Measurements from ENCODE around the gene FIGN. TPM values are rescaled to one million over a fixed set of nuclear protein-coding genes. Genes with fewer than 3 reads are reported as not detected.

FIGN gene
- total and polyA plus RNA-seq, 2 of the 4 experiments (the other 2 are of a cell fraction), result 0.77 to 0.90 TPM

DNA sequence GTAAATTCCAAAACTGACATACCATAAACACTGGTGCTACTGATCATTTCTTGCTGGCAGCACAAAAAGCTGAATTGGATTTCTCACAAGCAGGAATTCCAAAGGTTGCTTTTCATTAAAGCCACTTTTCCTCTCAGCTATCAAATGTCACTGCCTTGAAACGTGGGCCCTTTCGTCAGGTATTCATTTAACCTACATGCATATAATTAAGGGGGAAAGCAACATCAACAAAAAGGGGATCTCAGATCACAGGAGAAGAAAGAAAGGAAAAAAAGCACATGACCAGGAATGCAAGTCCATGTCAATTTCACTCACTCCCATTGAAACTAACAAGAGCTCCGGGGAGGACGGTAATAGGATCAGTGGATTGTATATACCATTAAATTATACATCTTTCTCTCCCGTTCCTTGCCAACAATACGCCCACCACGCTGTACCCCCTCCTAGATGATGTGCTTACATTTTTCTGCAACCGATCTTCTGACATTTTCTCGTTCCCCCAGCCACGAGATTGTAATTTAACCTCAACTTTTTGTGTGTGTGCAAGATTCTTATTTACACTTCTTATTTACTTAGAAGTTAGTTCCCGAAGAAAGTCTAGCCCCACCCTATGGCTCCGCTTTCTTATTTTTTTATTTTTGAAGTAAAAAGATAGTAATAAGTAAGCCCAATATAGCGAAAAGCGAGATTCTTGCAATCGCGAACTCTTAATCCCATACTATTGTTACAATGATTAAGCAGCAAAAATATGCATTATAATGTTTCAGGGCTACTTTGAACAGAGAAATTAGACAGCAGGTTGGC is 725 bp downstream of the FIGN start:
- Histone ChIP-seq H4K20me1 (ENCODE audit: insufficient read depth, low read length) (no peaks in the 10 kb centered on the region), H3K4ac (ENCODE audit: low read depth, low read length) (peak overlapping the region; percentile 39; the same call in 1 of the 2 replicates), H2BK5ac (ENCODE audit: low read depth, low read length, poor library complexity, severe bottlenecking) (peak overlapping the region; percentile 72), H2AFZ (replicated peaks; ENCODE audit: low read length, poor library complexity) (peak overlapping the region; percentile 75), H3K23ac (ENCODE audit: low read depth, low read length) (peak overlapping the region; percentile 97), H3K27me3 (ENCODE audit: control insufficient read depth, insufficient read depth, low read length) (no peaks in the 10 kb centered on the region), H2BK20ac (ENCODE audit: low read depth, low read length) (peak overlapping the region; percentile 30; the same call in 1 of the 2 replicates), H3K36me3 (ENCODE audit: control insufficient read depth, insufficient read depth, low read length) (no peaks in the 10 kb centered on the region), H2BK15ac (ENCODE audit: low read depth, low read length) (0 out of 3 replicates have a peak overlapping the region, but pooled peaks have one; percentile 94), H3K27ac (ENCODE audit: insufficient read depth, low read length) (peak overlapping the region; percentile 81; the same call in 1 of the 2 replicates), H2AK5ac (ENCODE audit: low read depth, low read length) (no peak overlapping the region), H4K5ac (ENCODE audit: low read depth, low read length) (peak overlapping the region; percentile 45; the same call in 1 of the 2 replicates), H3K4me2 (ENCODE audit: low read depth, low read length) (peak overlapping the region; percentile 100), H3K4me1 (ENCODE audit: control insufficient read depth, insufficient read depth, low read length) (peaks cover 2% of the 10 kb centered on the region), H4K8ac (ENCODE audit: low read depth in 2 of 2, low read length in 2 of 2) (peak overlapping the region; percentile 71 to 88; a peak in 3 of 4 replicates), H3K9me1 (ENCODE audit: insufficient read depth, low read length) (no peaks in the 10 kb centered on the region), H3K14ac (replicated peaks; ENCODE audit: low read depth, low read length) (peak overlapping the region; percentile 62; the same call in 1 of the 2 replicates), H2BK120ac (ENCODE audit: low read depth, low read length) (peak overlapping the region; percentile 93), H4K91ac (ENCODE audit: insufficient read depth, low read depth, low read length) (peak overlapping the region; percentile 27; the same call in 1 of the 2 replicates), H3K4me3 (ENCODE audit: insufficient read depth, low read depth, low read length) (peak overlapping the region; percentile 55), H3K56ac (ENCODE audit: extremely low read depth, insufficient read depth, low read length) (peak overlapping the region; percentile 99; the same call in 1 of the 2 replicates), H3K9me3 (ENCODE audit: control insufficient read depth, insufficient read depth, low read length) (no peaks in the 10 kb centered on the region), H3K79me1 (ENCODE audit: low read depth in 1 of 2, low read length in 2 of 2) (peaks cover 3 to 11% of the 10 kb centered on the region in 2 experiments; a peak in 2 of 4 replicates), H3K9ac (ENCODE audit: low read depth, low read length) (peak overlapping the region; percentile 90), H2AK9ac (replicated peaks; ENCODE audit: low read depth, low read length, poor library complexity) (no peak overlapping the region), H3K18ac (ENCODE audit: low read depth, low read length) (peak overlapping the region; percentile 66; the same call in 1 of the 2 replicates)
- ChIA-PET CTCF (interaction anchor here (0.6 kb wide), 1 partner anchor 389 kb away, joined by 3 read pairs; no protein-coding TSS in a partner anchor), POLR2A (ENCODE audit: unreplicated experiment) (interaction anchor here (1.4 kb wide), 1 partner anchor 386 kb away, joined by 4 read pairs; no protein-coding TSS in a partner anchor)
- in situ Hi-C loops (cut with MboI; ENCODE audit: low sequenced_read_pairs) (no loop called here), dilution Hi-C loops (cut with HindIII; ENCODE audit: low sequenced_read_pairs, unreplicated experiment) (no loop called here), intact Hi-C loops (cut with micrococcal nuclease) (loop anchor here (2.0 to 10.0 kb wide), 5 partner anchors 70 to 580 kb away; no protein-coding TSS in a partner anchor)
- TF ChIP-seq, protein P1, sequence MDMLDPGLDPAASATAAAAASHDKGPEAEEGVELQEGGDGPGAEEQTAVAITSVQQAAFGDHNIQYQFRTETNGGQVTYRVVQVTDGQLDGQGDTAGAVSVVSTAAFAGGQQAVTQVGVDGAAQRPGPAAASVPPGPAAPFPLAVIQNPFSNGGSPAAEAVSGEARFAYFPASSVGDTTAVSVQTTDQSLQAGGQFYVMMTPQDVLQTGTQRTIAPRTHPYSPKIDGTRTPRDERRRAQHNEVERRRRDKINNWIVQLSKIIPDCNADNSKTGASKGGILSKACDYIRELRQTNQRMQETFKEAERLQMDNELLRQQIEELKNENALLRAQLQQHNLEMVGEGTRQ (IDR thresholded peaks at IDR 0.05; ENCODE audit: low read depth, low read length), result no peak
- no peak for TF ChIP-seq FOS (IDR thresholded peaks at IDR 0.05; ENCODE audit: low read depth, low read length)
- TF ChIP-seq POLR2A (IDR thresholded peaks at IDR 0.05; ENCODE audit: low read depth, low read length), result no peak
- TF ChIP-seq, protein P2, sequence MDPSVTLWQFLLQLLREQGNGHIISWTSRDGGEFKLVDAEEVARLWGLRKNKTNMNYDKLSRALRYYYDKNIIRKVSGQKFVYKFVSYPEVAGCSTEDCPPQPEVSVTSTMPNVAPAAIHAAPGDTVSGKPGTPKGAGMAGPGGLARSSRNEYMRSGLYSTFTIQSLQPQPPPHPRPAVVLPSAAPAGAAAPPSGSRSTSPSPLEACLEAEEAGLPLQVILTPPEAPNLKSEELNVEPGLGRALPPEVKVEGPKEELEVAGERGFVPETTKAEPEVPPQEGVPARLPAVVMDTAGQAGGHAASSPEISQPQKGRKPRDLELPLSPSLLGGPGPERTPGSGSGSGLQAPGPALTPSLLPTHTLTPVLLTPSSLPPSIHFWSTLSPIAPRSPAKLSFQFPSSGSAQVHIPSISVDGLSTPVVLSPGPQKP (IDR thresholded peaks at IDR 0.05; ENCODE audit: borderline replicate concordance, low read depth, low read length), result no peak
- TF ChIP-seq, protein P3, sequence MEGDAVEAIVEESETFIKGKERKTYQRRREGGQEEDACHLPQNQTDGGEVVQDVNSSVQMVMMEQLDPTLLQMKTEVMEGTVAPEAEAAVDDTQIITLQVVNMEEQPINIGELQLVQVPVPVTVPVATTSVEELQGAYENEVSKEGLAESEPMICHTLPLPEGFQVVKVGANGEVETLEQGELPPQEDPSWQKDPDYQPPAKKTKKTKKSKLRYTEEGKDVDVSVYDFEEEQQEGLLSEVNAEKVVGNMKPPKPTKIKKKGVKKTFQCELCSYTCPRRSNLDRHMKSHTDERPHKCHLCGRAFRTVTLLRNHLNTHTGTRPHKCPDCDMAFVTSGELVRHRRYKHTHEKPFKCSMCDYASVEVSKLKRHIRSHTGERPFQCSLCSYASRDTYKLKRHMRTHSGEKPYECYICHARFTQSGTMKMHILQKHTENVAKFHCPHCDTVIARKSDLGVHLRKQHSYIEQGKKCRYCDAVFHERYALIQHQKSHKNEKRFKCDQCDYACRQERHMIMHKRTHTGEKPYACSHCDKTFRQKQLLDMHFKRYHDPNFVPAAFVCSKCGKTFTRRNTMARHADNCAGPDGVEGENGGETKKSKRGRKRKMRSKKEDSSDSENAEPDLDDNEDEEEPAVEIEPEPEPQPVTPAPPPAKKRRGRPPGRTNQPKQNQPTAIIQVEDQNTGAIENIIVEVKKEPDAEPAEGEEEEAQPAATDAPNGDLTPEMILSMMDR (conservative IDR thresholded peaks at IDR 0.05; ENCODE audit: low read depth, low read length), result no peak
- WGBS, 2 experiments (ENCODE audit: extremely low coverage in 2 of 2, insufficient read length in 1 of 2), result no CpG with 5 or more reads among the region's 16 CpGs
- BruUV-seq (replicated peaks), result no TSS peak
- DNase-seq (peak; percentile 11), ATAC-seq (ENCODE audit: low read depth) (no peak)

Measured in IMR-90 (cell line).